Hindlimb muscle (tissue), 1 donor: Measurements from ENCODE around the gene BUB3. TPM values are rescaled to one million over a fixed set of nuclear protein-coding genes. Genes with fewer than 3 reads are reported as not detected.

Experiments used
- DNase-seq: peaks from one replicate; pipeline ENCODE4 v3.0.0-alpha.2; 2013
- polyA plus RNA-seq: library from polyadenylated mRNA; unstranded; fragments of 120-200 nt; gene quantifications from one replicate; pipeline ENCODE4 v1.2.1, GENCODE V29; 2013; ENCODE audit not compliant: insufficient read length

The BUB3 gene
- polyA plus RNA-seq = 54.5 TPM

- DNase-seq = peak; percentile 99
These were observed at the start of gene BUB3 for GRCh38 chr10:123154092-123154710. Gene BUB3 (plus strand): TSS chr10:123154402. CDS start chr10:123154918, 516 bp downstream.

GRCh38 chr10:123109466-123109865 lies 44.7 kb upstream of the BUB3 start:
- DNase-seq = no peak

GRCh38 chr10:123117644-123118417 lies 36.4 kb upstream of the BUB3 start:
- no peak for DNase-seq

GRCh38 chr10:123119081-123119480 lies 35.1 kb upstream of the BUB3 start:
- no peak for DNase-seq

GRCh38 chr10:123126246-123126645 lies 28.0 kb upstream of the BUB3 start:
- no peak for DNase-seq

GRCh38 chr10:123129618-123130271 lies 24.5 kb upstream of the BUB3 start:
- DNase-seq = no peak

GRCh38 chr10:123132576-123133477 lies 21.4 kb upstream of the BUB3 start:
- peak; percentile 87 for DNase-seq

- DNase-seq = no peak
These were observed 20.5 kb upstream of the BUB3 start for GRCh38 chr10:123133541-123134342.

- no peak for DNase-seq
These were observed 19.8 kb upstream of the BUB3 start for GRCh38 chr10:123134343-123134914.

GRCh38 chr10:123134915-123135414 lies 19.2 kb upstream of the BUB3 start:
- DNase-seq = no peak

GRCh38 chr10:123135415-123136141 lies 18.6 kb upstream of the BUB3 start, which contains the start of gene HMX3:
Gene HMX3 (plus strand): TSS chr10:123135970. CDS start chr10:123136051, 81 bp downstream.
- DNase-seq = no peak

- no peak for DNase-seq
These were observed 17.9 kb upstream of the BUB3 start for GRCh38 chr10:123136221-123136805.

GRCh38 chr10:123136806-123137642 lies 17.2 kb upstream of the BUB3 start:
- DNase-seq = no peak

GRCh38 chr10:123139165-123139520 lies 15.1 kb upstream of the BUB3 start:
- DNase-seq = no peak

GRCh38 chr10:123139521-123140163 lies 14.6 kb upstream of the BUB3 start:
- DNase-seq = no peak

GRCh38 chr10:123140164-123140982 lies 13.8 kb upstream of the BUB3 start:
- DNase-seq = no peak

GRCh38 chr10:123140983-123141390 lies 13.2 kb upstream of the BUB3 start:
- DNase-seq = no peak
